Ovary (tissue), 10 donors: Measurements from ENCODE around the gene CDK5RAP2. TPM values are rescaled to one million over a fixed set of nuclear protein-coding genes. Genes with fewer than 3 reads are reported as not detected.
"Not testable (repeated sequence)": the region's sequence is repeated elsewhere in the genome, so short reads cannot be mapped to it uniquely, and the experiment has no call there.

Experiments
- DNase-seq, 5 donors: peaks; one replicate each; pipeline ENCODE4 v3.0.0-alpha.2; 2019 to 2020
- H3K27ac ChIP-seq, 2 donors: fragments of 200-600 bp; one replicate each; pipeline versions ENCODE4 v1.5.1 to v1.8.0; 2019 to 2022
- H3K27me3 ChIP-seq: fragments of 200-600 bp; one replicate; pipeline ENCODE4 v1.8.0; 2022
- H3K36me3 ChIP-seq: fragments of 200-600 bp; sonication (generic); one replicate; pipeline ENCODE4 v1.5.1; 2019
- H3K4me1 ChIP-seq: one replicate; pipeline ENCODE4 v1.8.1; 2013; ENCODE audit warnings: mild to moderate bottlenecking, moderate library complexity; ENCODE audit not compliant: insufficient read depth
- H3K4me3 ChIP-seq: fragments of 200-600 bp; sonication (generic); one replicate; pipeline ENCODE4 v1.5.1; 2017
- H3K9me3 ChIP-seq, 2 donors: fragments of 200-600 bp in 1 of 2; sonication (generic) in 1 of 2; one replicate each; pipeline versions ENCODE4 v1.5.1 to v1.8.1; 2013 to 2019; ENCODE audit warnings: mild to moderate bottlenecking in 1 of 2, moderate library complexity in 1 of 2
- EP300 ChIP-seq: sonication (generic); formaldehyde crosslinking; IDR thresholded peaks from one replicate; pipeline ENCODE4 v1.6.1; 2017; ENCODE audit warnings: antibody characterized with exemption
- POLR2A ChIP-seq: fragments of 450-650 bp; IDR thresholded peaks from one replicate; pipeline ENCODE4 v1.6.1; 2017; ENCODE audit warnings: antibody characterized with exemption, mild to moderate bottlenecking, moderate library complexity
- WGBS, 3 donors: extraction: QIAGEN DNeasy Blood & Tissue Kit in 1 of 3; methylation state at CpG; one replicate each; pipeline versions ENCODE4 v1.1.5 to v1.1.7; 2013 to 2017; 5-methylcytosine and 5-hydroxymethylcytosine counted together
- intact Hi-C, 4 donors: fragments of 100-400 bp; cut with DNase I; formaldehyde crosslinking; loops; one replicate each; pipeline versions ENCODE4 v1.11.0 to v1.15.1; 2022 to 2023
- long read RNA-seq, 3 donors: library from polyadenylated mRNA in 2 of 3; unstranded in 2 of 3; transcript quantifications; one replicate each; pipeline ENCODE4 v2.0.0 and lab custom pipeline, GENCODE V29; 2021 to 2026
- polyA plus RNA-seq, 2 donors: library from polyadenylated mRNA; stranded (reverse); fragments of 200-250 nt in 1 of 2; fragments of 350-450 nt in 1 of 2; fragmentation: Illumina TruSeq in 1 of 2; extraction: RNeasy Lipid Tissue Mini Kit (QIAGEN cat#74804) in 1 of 2; gene quantifications; one replicate each; pipeline ENCODE4 v1.2.3, GENCODE V29; 2013 to 2014
- total RNA-seq, 7 donors: library from RNA; depleted of rRNA in 2 of 7; stranded (reverse); fragments of >200 nt in 2 of 7; fragmentation: NEBNext Ultra II Directional in 3 of 7; extraction: Animal tissue kit (Norgen Biotek cat#: 25700) in 3 of 7; gene quantifications; one replicate each; pipeline versions ENCODE4 v1.1.0 to v1.2.4, GENCODE V29; 2016 to 2023
- TF ChIP-seq, protein P1 (sequence below), 3 donors: fragments of 450-650 bp in 2 of 3; fragments of 200-600 bp in 1 of 3; IDR thresholded peaks; one replicate each; pipeline versions ENCODE4 v1.5.1 to v1.8.0; 2016 to 2022; ENCODE audit warnings: antibody characterized with exemption in 3 of 3, mild to moderate bottlenecking in 1 of 3
- donor health status: DM: no; HTN: no; CAD: no; lungs with moderate emphysema.
- donor health status: DM: no; HTN: no; CAD: no.
- donor health status: Bipolar disorder and iron deficiency.
- donor health status: DM: yes; HTN: yes; CAD: no.
- donor health status: DM: no; HTN: no; CAD: no.
- donor health status: DM: yes; HTN: yes; CAD: no.

CDK5RAP2 gene
- total RNA-seq (10 to 100 TPM; 35.1 to 59.4 (median 44.7) TPM), polyA plus RNA-seq (10 to 100 TPM; 30.8 to 61.1 TPM)
- long read RNA-seq, donor 1, partial matches to known transcripts = 46 of 60 reads
- long read RNA-seq, donor 1, other reads (novel, unspliced or antisense) = 11 of 60 reads
- long read RNA-seq, donor 2, full-length matches to known transcripts = 5 of 33 reads
- long read RNA-seq, donor 2, partial matches to known transcripts = 28 of 33 reads
- long read RNA-seq, donor 2, other reads (novel, unspliced or antisense) = 0 of 33 reads
- long read RNA-seq, donor 3, full-length matches to known transcripts = 8 of 42 reads
- long read RNA-seq, donor 3, partial matches to known transcripts = 25 of 42 reads
- long read RNA-seq, donor 3, other reads (novel, unspliced or antisense) = 9 of 42 reads

GRCh38 chr9:120580051-120580896, at the start of gene CDK5RAP2:
CDK5RAP2 (minus strand) TSS chr9:120580167; CDS start chr9:120579978, 189 bp downstream.
- H3K27me3 ChIP-seq = no peaks in the 10 kb centered on the region
- H3K27ac ChIP-seq = peak within 1 kb of the TSS in 1 of 2 donors; percentile 41
- intact Hi-C loops = no loop called here
- WGBS, 3 donors = 10 to 12% (median 10%) methylated on average over 32 to 33 of the region's 33 CpGs
- DNase-seq = peak; percentile 93 to 95 (median 94)
- no peaks in the 10 kb centered on the region for H3K36me3 ChIP-seq
- peaks cover 6% of the 10 kb centered on the region for H3K4me1 ChIP-seq
- TF ChIP-seq, protein P1, sequence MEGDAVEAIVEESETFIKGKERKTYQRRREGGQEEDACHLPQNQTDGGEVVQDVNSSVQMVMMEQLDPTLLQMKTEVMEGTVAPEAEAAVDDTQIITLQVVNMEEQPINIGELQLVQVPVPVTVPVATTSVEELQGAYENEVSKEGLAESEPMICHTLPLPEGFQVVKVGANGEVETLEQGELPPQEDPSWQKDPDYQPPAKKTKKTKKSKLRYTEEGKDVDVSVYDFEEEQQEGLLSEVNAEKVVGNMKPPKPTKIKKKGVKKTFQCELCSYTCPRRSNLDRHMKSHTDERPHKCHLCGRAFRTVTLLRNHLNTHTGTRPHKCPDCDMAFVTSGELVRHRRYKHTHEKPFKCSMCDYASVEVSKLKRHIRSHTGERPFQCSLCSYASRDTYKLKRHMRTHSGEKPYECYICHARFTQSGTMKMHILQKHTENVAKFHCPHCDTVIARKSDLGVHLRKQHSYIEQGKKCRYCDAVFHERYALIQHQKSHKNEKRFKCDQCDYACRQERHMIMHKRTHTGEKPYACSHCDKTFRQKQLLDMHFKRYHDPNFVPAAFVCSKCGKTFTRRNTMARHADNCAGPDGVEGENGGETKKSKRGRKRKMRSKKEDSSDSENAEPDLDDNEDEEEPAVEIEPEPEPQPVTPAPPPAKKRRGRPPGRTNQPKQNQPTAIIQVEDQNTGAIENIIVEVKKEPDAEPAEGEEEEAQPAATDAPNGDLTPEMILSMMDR (IDR thresholded peaks at IDR 0.05) = no peak
- TF ChIP-seq POLR2A (no peak), EP300 (no peak)
- H3K9me3 ChIP-seq = no peaks in the 10 kb centered on the region
- H3K4me3 ChIP-seq = peak within 1 kb of the TSS; percentile 99

DNA sequence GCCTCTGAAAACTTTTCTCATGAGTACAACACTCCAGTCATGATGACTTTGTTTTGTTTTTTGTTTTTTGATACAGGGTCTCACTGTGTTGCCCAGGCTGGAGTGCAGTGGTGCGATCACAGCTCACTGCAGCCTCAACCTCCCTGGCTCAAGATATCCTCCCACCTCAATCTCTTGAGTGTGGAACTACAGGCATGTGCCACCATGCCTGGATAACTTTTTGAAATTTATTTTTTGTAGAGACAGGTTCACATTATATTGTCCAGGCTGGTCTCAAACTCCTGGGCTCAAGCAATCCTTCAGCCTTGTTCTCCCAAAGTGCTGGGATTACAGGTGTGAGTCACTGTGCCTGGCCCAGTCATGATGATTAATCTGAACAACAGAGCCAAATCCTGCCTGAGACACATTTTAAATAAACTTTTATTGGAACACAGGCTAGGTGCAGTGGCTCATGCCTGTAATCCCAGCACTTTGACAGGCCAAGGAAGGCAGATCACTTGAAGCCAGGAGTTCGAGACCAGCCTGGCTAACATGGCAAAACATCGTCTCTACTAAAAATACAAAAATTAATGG, 49.0 kb upstream of the CDK5RAP2 start:
- not testable (repeated sequence) for H3K36me3 ChIP-seq, H3K4me3 ChIP-seq, H3K4me1 ChIP-seq, H3K9me3 ChIP-seq, DNase-seq, H3K27ac ChIP-seq, H3K27me3 ChIP-seq
- 93 to 96% (median 95%) methylated on average over 3 of the region's 3 CpGs for WGBS, 3 donors
- intact Hi-C loops = loop anchor here in 2 of 4 donors (10.0 kb wide), 1 partner anchor 86 kb away; the partner anchor contains the start of gene MEGF9 (in 2 of the 2)

DNA sequence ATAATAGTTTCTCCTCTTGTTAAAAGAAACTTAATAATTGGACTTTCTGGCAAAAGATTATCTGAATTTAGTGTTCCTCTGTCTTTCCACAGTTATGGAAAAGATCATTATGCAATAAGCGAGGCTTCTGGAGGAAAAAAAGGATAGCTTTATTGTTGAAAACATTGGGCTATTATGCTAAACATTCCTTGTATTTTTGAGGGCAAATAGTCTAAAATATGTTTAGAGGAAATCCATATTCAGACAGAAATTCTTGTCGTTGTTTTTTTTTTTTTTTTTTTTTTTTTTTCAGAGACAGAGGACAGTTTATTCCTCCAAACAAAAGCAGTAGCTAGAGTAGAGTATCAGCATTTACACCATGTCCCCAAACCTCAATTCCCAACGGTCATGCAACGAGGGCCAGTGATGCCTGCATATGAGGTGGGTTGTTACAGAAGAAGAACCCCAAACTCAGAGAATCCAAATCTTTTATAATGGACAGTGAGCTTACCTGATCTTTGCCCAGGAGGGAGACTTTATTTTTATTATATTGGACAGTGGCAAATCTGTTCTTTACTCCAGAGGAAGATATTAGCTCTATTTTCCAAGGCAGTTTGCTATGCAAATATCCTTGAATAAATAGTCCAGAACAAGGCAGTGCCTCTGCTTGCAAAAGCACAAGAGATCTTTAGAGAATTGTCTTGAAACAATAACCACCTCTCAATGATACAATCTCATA, 48.4 kb upstream of the CDK5RAP2 start:
- no peaks in the 10 kb centered on the region for H3K27me3 ChIP-seq
- H3K9me3 ChIP-seq = no peaks in the 10 kb centered on the region
- H3K36me3 ChIP-seq = no peaks in the 10 kb centered on the region
- DNase-seq = no peak
- H3K4me1 ChIP-seq = peaks cover 5% of the 10 kb centered on the region
- intact Hi-C loops = loop anchor here in 2 of 4 donors (10.0 kb wide), 1 partner anchor 86 kb away; the partner anchor contains the start of gene MEGF9 (in 2 of the 2)
- no peak overlapping the region for H3K4me3 ChIP-seq
- 17 to 28% (median 23%) methylated on average over 4 of the region's 4 CpGs for WGBS, 3 donors
- H3K27ac ChIP-seq = no peak overlapping the region
- TF ChIP-seq EP300 = no peak
- no peak for TF ChIP-seq POLR2A
- TF ChIP-seq, protein P1 (IDR thresholded peaks at IDR 0.05) = no peak

- Histone ChIP-seq H3K27me3 (no peaks in the 10 kb centered on the region), H3K9me3 (no peaks in the 10 kb centered on the region), H3K27ac (no peak overlapping the region), H3K36me3 (no peaks in the 10 kb centered on the region), H3K4me1 (peaks cover 5% of the 10 kb centered on the region), H3K4me3 (no peak overlapping the region)
- intact Hi-C loops = loop anchor here in 2 of 4 donors (10.0 kb wide), 1 partner anchor 88 kb away; the partner anchor contains the start of gene MEGF9 (in 2 of the 2)
- TF ChIP-seq, protein P1 (IDR thresholded peaks at IDR 0.05) = no peak
- no peak for TF ChIP-seq EP300
- TF ChIP-seq POLR2A = no peak
- 48 to 59% (median 55%) methylated on average over 2 of the region's 2 CpGs for whole genome bisulfite sequencing, 3 donors
- no peak for DNase-seq
Observed at GRCh38 chr9:120627073-120627472, 47.1 kb upstream of the CDK5RAP2 start.
